ENCODE data around the gene HSD11B2. TPM values are rescaled to one million over a fixed set of nuclear protein-coding genes. Genes with fewer than 3 reads are reported as not detected.

The HSD11B2 gene
- total RNA-seq, 2 experiments from 2014 or later = 0.71 to 1.3 TPM

DNA sequence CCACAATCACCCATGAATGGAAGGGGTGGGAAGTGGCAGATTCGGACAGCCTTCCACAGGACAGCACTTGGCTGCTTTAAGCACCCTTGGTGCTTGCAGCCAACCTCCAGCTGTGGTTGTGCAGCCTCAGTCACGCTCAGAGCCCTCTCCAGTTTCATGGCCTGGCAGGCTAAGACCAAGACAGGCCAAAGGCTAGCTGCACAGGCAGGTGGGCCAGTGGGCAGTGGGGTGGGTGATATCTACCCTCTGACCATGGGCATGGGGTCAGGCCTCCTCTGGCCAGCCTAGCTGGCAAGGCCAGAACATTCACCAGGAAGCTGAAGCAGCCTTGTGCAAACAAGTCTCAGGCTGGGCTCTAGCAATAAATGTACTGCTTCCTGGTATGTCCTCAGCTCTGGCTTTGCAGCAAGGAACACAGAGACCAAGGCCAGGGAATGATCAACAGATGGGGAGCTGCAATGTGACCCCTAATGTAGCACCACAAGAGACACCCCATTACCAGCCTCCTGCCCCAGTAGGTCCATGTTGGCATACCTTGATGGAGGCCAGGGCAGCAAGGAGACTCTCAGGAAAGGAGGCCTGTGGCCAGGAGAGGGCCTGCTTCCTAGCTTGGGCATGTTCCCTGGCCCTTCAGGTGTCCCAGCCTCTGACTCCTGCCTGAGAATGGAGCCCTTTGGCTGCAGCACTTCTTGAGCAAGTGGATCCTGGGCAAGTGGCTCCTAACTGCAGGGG, 20.9 kb downstream of the HSD11B2 start:
- Mint-ChIP-seq H3K27ac (no peak overlapping the region), H3K4me1 (ENCODE audit: low read depth) (peaks cover 5% of the 10 kb centered on the region), H3K4me3 (no peak overlapping the region), H3K36me3 (peaks cover 2% of the 10 kb centered on the region), H3K9me3 (no peaks in the 10 kb centered on the region), H3K27me3 (no peaks in the 10 kb centered on the region)
- ChIA-PET POLR2A (no interaction called here), CTCF (interaction anchor here (1.5 to 2.7 kb wide), 2 partner anchors 14 to 24 kb away, joined by 5 to 11 read pairs; no protein-coding TSS in a partner anchor)
- no peak for DNase-seq
- intact Hi-C loops (cut with micrococcal nuclease) = no loop called here

DNA sequence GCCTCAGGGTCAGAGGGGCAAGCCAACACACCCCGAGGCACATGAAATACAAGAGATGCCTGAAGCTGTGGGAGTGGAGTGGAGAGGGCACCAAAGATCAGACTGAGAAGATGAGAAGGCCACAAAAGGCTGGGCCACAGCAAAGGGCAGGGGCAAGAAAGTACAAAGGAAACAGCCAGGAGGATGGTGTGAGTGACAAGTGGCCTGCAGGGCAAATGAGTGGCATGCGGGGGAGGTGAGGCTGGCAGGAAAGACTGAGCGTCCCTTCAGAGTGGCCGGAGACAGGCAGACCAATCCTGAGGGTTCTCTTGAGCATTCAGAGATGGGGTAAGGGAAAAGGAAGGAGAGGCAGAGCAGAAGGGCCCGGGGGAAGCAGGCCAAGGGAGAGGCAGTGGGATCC, 23.2 kb downstream of the HSD11B2 start:
- H3K9me3 Mint-ChIP-seq = no peaks in the 10 kb centered on the region
- POLR2A ChIA-PET = no interaction called here
- H3K36me3 Mint-ChIP-seq = peaks cover 2% of the 10 kb centered on the region
- H3K4me3 Mint-ChIP-seq = no peak overlapping the region
- peaks cover 7% of the 10 kb centered on the region for H3K4me1 Mint-ChIP-seq (ENCODE audit: low read depth)
- no peak for DNase-seq
- H3K27me3 Mint-ChIP-seq = no peaks in the 10 kb centered on the region
- intact Hi-C loops (cut with micrococcal nuclease) = no loop called here
- CTCF ChIA-PET = interaction anchor here (1.2 to 2.7 kb wide), 2 partner anchors 12 to 26 kb away, joined by 6 to 11 read pairs; no protein-coding TSS in a partner anchor
- no peak overlapping the region for H3K27ac Mint-ChIP-seq

- no peak for DNase-seq
- CTCF ChIA-PET = interaction anchor here (1.2 to 1.9 kb wide), 2 partner anchors 27 kb away, joined by 6 read pairs; no protein-coding TSS in a partner anchor
- Mint-ChIP-seq H3K27ac (no peak overlapping the region), H3K9me3 (no peaks in the 10 kb centered on the region), H3K36me3 (no peaks in the 10 kb centered on the region), H3K4me3 (no peak overlapping the region), H3K4me1 (ENCODE audit: low read depth) (peaks cover 7% of the 10 kb centered on the region), H3K27me3 (no peaks in the 10 kb centered on the region)
- intact Hi-C loops (cut with micrococcal nuclease) = no loop called here
- POLR2A ChIA-PET = no interaction called here
Observed at GRCh38 chr16:67454852-67455251, 23.9 kb downstream of the HSD11B2 start.

DNA sequence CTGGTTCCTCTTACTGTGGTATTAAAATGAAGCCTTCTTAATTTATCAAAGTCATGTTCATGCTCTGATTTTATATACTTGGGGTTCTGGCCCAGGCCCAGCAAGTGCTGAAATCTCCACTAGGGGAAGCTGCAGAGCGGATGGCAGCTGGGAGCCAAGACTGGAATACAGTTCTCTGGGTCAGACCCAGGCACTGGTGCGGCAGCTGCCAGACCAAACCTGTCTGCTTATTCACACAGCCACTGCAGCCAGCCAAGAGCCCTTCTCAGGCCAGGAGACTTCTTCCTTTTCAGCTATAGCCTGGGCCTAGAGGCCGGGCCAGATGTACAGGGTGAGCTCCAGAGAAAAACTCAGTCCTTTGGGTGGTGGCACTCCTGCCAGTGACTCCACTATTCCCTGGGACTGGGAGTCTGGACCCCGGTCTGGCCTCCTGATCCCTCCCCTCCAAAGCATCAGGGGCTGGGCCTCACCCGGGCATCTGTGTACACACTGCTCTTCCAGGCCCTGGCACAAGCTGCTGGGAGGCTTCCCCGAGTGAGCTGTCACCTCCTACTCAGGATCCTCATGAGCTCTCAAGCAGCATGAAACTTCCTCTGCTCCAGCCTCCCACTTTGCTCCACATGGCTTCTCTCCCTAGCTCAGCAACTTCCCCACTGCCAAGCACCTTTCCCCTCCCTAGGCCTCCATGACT, 25.6 kb downstream of the HSD11B2 start:
- intact Hi-C loops (cut with micrococcal nuclease) = no loop called here
- no peak overlapping the region for H3K27ac Mint-ChIP-seq
- H3K9me3 Mint-ChIP-seq = no peaks in the 10 kb centered on the region
- no peak overlapping the region for H3K4me3 Mint-ChIP-seq
- peaks cover 7% of the 10 kb centered on the region for H3K4me1 Mint-ChIP-seq (ENCODE audit: low read depth)
- H3K36me3 Mint-ChIP-seq = no peaks in the 10 kb centered on the region
- H3K27me3 Mint-ChIP-seq = no peaks in the 10 kb centered on the region
- ChIA-PET CTCF (interaction anchor here (1.1 to 1.9 kb wide), 5 partner anchors 9 to 195 kb away, joined by 3 to 6 read pairs (median 3); no protein-coding TSS in a partner anchor), POLR2A (no interaction called here)
- no peak for DNase-seq

DNA sequence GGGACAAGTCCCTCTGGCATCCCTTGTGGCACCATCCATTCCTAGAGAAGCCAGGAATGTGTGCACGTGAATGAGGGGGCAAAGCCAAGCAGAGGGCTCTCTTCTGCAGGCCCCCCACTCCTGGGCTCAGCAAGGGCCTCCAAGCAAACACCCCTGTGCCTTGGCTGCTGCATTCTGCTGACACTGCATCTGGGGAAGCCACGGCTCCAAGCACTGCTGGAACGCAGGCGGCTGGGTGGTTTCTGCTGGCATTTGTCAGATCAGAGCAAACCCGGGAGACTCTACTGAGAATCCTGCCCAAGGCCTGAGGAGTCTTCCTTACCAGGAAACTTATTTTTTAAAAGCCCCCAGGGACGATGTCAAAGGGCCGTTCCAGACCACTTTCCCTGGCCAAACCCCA, 26.7 kb downstream of the HSD11B2 start:
- Mint-ChIP-seq H3K4me3 (no peak overlapping the region), H3K4me1 (ENCODE audit: low read depth) (peaks cover 7% of the 10 kb centered on the region), H3K27ac (no peak overlapping the region), H3K27me3 (no peaks in the 10 kb centered on the region), H3K36me3 (no peaks in the 10 kb centered on the region), H3K9me3 (no peaks in the 10 kb centered on the region)
- ChIA-PET POLR2A (no interaction called here), CTCF (no interaction called here)
- intact Hi-C loops (cut with micrococcal nuclease) = no loop called here
- DNase-seq = no peak

GRCh38 chr16:67458121-67458641, 27.3 kb downstream of the HSD11B2 start:
- Mint-ChIP-seq H3K9me3 (no peaks in the 10 kb centered on the region), H3K4me3 (no peak overlapping the region), H3K4me1 (ENCODE audit: low read depth) (peaks cover 7% of the 10 kb centered on the region), H3K27ac (no peak overlapping the region), H3K36me3 (no peaks in the 10 kb centered on the region), H3K27me3 (no peaks in the 10 kb centered on the region)
- ChIA-PET CTCF (interaction anchor here (0.9 to 1.3 kb wide), 2 partner anchors 30 to 31 kb away, joined by 3 to 4 read pairs; no protein-coding TSS in a partner anchor), POLR2A (interaction anchor here (0.6 kb wide), 1 partner anchor 357 kb away, joined by 5 read pairs; no protein-coding TSS in a partner anchor)
- no peak for DNase-seq
- intact Hi-C loops (cut with micrococcal nuclease) = no loop called here

DNA sequence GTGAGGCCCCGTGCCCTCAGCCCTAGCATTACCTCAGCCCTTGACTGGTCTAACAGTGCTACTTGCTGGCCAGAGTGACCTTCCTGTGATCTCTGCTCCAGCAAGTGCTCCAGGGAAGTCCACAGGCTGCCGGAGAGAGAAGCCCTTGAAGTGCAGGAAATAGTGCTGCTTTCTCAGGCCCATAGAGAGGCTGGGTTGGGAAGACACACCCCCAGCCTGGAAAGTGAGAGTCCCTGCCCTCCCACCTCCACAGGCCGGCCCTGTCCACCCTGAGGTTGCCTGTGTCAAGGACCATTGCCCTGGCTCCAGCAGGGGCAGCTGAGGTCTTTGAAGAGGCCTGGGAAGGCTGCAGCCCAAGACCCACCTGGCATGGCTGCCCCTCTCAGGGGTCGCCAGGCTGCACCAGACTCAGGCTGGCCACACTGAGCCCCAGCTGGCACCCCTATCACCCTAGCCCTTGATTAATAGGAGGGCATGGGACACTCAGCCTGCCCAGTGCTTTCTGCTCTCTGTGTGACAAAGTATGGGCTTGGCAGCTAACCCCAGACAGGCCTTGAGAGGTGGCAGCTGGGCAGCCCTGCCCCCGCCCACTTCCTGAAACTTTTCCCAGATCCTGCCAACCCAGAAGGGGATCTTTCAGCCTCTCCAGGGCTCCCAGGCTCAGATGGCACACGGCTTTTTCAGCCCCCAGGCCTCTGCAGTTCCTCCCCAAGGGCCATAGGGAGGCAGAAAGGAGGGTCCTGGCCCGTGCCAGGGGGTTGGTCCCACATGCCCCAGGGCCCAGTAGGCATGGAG, 28.3 kb downstream of the HSD11B2 start:
- Mint-ChIP-seq H3K36me3 (no peaks in the 10 kb centered on the region), H3K9me3 (no peaks in the 10 kb centered on the region), H3K4me1 (ENCODE audit: low read depth) (peaks cover 7% of the 10 kb centered on the region), H3K27ac (no peak overlapping the region), H3K27me3 (no peaks in the 10 kb centered on the region), H3K4me3 (no peak overlapping the region)
- POLR2A ChIA-PET = no interaction called here
- DNase-seq = no peak
- CTCF ChIA-PET = interaction anchor here (0.9 to 1.3 kb wide), 4 partner anchors 12 to 60 kb away, joined by 3 to 4 read pairs (median 4); no protein-coding TSS in a partner anchor
- intact Hi-C loops (cut with micrococcal nuclease) = no loop called here

DNA sequence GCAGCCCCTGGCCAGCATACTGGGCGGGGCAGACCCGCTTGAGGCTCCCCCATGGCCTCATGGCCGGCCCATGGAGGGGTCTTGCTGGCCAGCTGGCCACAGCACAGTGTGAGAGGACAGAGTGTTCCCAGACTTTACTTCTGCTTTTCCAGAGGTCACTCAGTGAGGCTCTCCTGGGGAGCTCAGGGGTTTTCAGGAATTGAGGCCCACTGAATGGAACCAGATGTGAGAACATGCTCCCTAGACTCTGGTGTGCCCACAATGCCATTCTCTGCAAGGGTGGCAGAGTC, 28.9 kb downstream of the HSD11B2 start:
- POLR2A ChIA-PET = no interaction called here
- no peak for DNase-seq
- Mint-ChIP-seq H3K4me1 (ENCODE audit: low read depth) (peaks cover 7% of the 10 kb centered on the region), H3K36me3 (no peaks in the 10 kb centered on the region), H3K9me3 (no peaks in the 10 kb centered on the region), H3K4me3 (no peak overlapping the region), H3K27me3 (no peaks in the 10 kb centered on the region), H3K27ac (no peak overlapping the region)
- intact Hi-C loops (cut with micrococcal nuclease) = no loop called here
- CTCF ChIA-PET = interaction anchor here (0.9 to 1.2 kb wide), 3 partner anchors 12 to 60 kb away, joined by 3 to 4 read pairs (median 4); no protein-coding TSS in a partner anchor

DNA sequence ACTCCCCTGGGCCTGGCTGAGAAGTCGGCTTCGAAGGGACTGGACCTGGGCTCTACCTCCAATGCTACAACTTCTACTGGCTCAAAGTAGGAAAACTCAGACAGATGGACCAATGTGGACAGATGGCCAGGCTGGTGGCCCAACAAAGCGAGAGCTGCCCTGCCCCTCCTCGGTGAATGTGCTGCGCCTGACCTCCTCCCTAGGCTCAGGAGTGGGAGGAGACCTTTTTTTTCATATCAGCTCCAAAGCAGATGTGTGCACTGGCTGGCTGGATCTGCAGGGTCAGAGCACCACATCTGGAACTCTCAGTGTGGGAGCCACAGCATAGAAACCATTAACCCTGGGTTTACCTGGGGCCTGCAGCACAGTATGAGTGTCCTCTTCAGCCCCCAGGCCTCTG, 29.2 kb downstream of the HSD11B2 start:
- CTCF ChIA-PET = interaction anchor here (0.9 to 1.2 kb wide), 3 partner anchors 12 to 61 kb away, joined by 3 to 4 read pairs (median 4); no protein-coding TSS in a partner anchor
- no peaks in the 10 kb centered on the region for H3K36me3 Mint-ChIP-seq
- intact Hi-C loops (cut with micrococcal nuclease) = no loop called here
- no peaks in the 10 kb centered on the region for H3K27me3 Mint-ChIP-seq
- no peak overlapping the region for H3K4me3 Mint-ChIP-seq
- H3K27ac Mint-ChIP-seq = no peak overlapping the region
- peaks cover 7% of the 10 kb centered on the region for H3K4me1 Mint-ChIP-seq (ENCODE audit: low read depth)
- POLR2A ChIA-PET = no interaction called here
- DNase-seq = no peak
- H3K9me3 Mint-ChIP-seq = no peaks in the 10 kb centered on the region

- Mint-ChIP-seq H3K4me1 (ENCODE audit: low read depth) (peaks cover 12% of the 10 kb centered on the region), H3K27ac (no peak overlapping the region), H3K27me3 (no peaks in the 10 kb centered on the region), H3K36me3 (no peaks in the 10 kb centered on the region), H3K4me3 (no peak overlapping the region), H3K9me3 (no peaks in the 10 kb centered on the region)
- DNase-seq = no peak
- POLR2A ChIA-PET = no interaction called here
- CTCF ChIA-PET = interaction anchor here (0.9 kb wide), 1 partner anchor 488 kb away, joined by 3 read pairs; no protein-coding TSS in a partner anchor
- intact Hi-C loops (cut with micrococcal nuclease) = no loop called here
Observed at GRCh38 chr16:67460961-67461360, 30.0 kb downstream of the HSD11B2 start.

DNA sequence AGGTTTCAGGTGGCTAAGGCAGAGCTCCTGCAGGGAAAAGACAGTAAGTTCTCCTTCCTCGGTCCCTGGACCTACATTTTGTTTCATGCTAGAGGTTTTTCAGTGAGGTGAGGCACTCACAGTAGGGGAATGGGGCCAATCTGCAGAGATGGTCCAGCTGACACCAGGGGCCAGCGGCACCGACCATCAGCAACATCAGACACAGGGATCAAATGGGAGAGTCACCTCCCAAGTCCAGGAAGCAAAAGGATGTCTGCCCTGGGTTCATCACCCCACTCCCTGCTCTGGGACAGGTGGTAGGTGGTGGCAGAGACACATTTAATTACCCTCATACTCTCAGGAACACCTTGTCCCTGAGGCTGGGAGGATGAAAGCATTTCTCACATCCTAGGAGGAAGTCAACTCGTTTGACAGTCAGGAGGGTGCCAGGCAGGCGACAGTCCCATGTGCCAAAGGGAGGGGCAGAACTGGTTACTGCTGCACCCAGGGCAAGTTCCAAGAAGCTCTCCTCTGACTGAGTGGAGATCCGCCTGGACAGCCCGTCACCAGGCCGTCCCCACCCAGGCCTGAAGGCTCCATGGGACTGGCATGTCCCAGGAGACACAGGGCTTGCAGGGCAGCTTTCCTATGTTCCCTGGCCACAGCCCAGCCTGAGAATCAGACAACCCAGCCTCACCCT, 30.8 kb downstream of the HSD11B2 start:
- ChIA-PET CTCF (interaction anchor here (0.9 to 1.3 kb wide), 3 partner anchors 14 to 487 kb away, joined by 3 read pairs; no protein-coding TSS in a partner anchor), POLR2A (no interaction called here)
- no peak overlapping the region for H3K27ac Mint-ChIP-seq
- no peak overlapping the region for H3K4me3 Mint-ChIP-seq
- DNase-seq = no peak
- H3K36me3 Mint-ChIP-seq = no peaks in the 10 kb centered on the region
- peaks cover 9% of the 10 kb centered on the region for H3K4me1 Mint-ChIP-seq (ENCODE audit: low read depth)
- intact Hi-C loops (cut with micrococcal nuclease) = no loop called here
- H3K9me3 Mint-ChIP-seq = no peaks in the 10 kb centered on the region
- no peaks in the 10 kb centered on the region for H3K27me3 Mint-ChIP-seq

Data from activated CD4-positive, alpha-beta memory T cell treated with anti-CD3 and anti-CD28 coated beads for 36 hours (primary cell).